A673 (cell line): ENCODE data around the gene ERO1A. TPM values are rescaled to one million over a fixed set of nuclear protein-coding genes. Genes with fewer than 3 reads are reported as not detected.

Experiments used
- BruUV-seq: library from RNA; stranded (reverse); fragments of 400-500 nt; replicated peaks from 2 replicates; lab custom pipeline; 2021; lab: Mats Ljungman, UMichigan
- CTCF ChIA-PET: fragments of 300-600 bp; sonication (Branson Sonifier 250); formaldehyde crosslinking; loops from one replicate; lab custom pipeline; 2022; ENCODE audit warnings: antibody characterized with exemption; lab: Charles Lee
- POLR2A ChIA-PET: fragments of 300-600 bp; sonication (Branson Sonifier 250); formaldehyde crosslinking; loops from one replicate; lab custom pipeline; 2022; ENCODE audit warnings: antibody characterized with exemption; ENCODE audit not compliant: low non-redundant PET; lab: Charles Lee
- DNase-seq: peaks from one replicate; pipeline ENCODE4 v3.0.0-alpha.2; 2015; ENCODE audit warnings: low spot score
- H3K27ac ChIP-seq: fragments of 200-600 bp; sonication (generic); 2 replicates; pipeline ENCODE4 v1.5.1; 2016; ENCODE audit warnings: mixed run types, low read depth, mild to moderate bottlenecking, mixed read lengths, antibody characterized with exemption, low read length; ENCODE audit not compliant: poor library complexity, severe bottlenecking
- H3K27me3 ChIP-seq: fragments of 200-600 bp; sonication (generic); replicated peaks from 2 replicates; pipeline ENCODE4 v1.6.1; 2017; ENCODE audit warnings: mixed run types, low read depth, mild to moderate bottlenecking, mixed read lengths, antibody characterized with exemption, low read length; ENCODE audit not compliant: insufficient read depth, poor library complexity
- H3K36me3 ChIP-seq: fragments of 200-600 bp; sonication (generic); 2 replicates; pipeline ENCODE4 v1.6.1; 2016; ENCODE audit warnings: mixed run types, mild to moderate bottlenecking, mixed read lengths, antibody characterized with exemption, low read length; ENCODE audit not compliant: insufficient read depth, poor library complexity, severe bottlenecking
- H3K4me1 ChIP-seq: fragments of 200-600 bp; sonication (generic); 2 replicates; pipeline ENCODE4 v1.6.1; 2017; ENCODE audit warnings: mixed run types, mild to moderate bottlenecking, mixed read lengths, antibody characterized with exemption, low read length; ENCODE audit not compliant: insufficient read depth, poor library complexity, severe bottlenecking
- H3K4me3 ChIP-seq: fragments of 200-600 bp; sonication (generic); 2 replicates; pipeline ENCODE4 v1.5.1; 2016; ENCODE audit warnings: low read depth, mixed run types, mild to moderate bottlenecking, mixed read lengths, low read length; ENCODE audit not compliant: poor library complexity, severe bottlenecking
- H3K9me3 ChIP-seq: fragments of 200-600 bp; sonication (generic); 2 replicates; pipeline ENCODE4 v1.6.1; 2016; ENCODE audit warnings: mixed run types, low read depth, mild to moderate bottlenecking, mixed read lengths, antibody characterized with exemption, low read length; ENCODE audit not compliant: poor library complexity, severe bottlenecking
- EZH2 ChIP-seq: fragments of 200-600 bp; sonication (generic); IDR thresholded peaks from 2 replicates; pipeline ENCODE4 v1.6.1; 2017; ENCODE audit warnings: borderline replicate concordance, low read depth, mild to moderate bottlenecking, mixed read lengths, antibody characterized with exemption, low read length; ENCODE audit not compliant: poor library complexity, severe bottlenecking
- intact Hi-C: fragments of 100-400 bp; cut with micrococcal nuclease; formaldehyde crosslinking; loops from one replicate; pipeline ENCODE4 v1.10.0; 2022; ENCODE audit not compliant: unreplicated experiment
- total RNA-seq: library from RNA; stranded (reverse); gene quantifications from 2 replicates; pipeline ENCODE4 v1.2.3, GENCODE V29; 2021
- TF ChIP-seq, protein P1 (sequence below): fragments of 300-800, 200-600 bp; sonication (generic); conservative IDR thresholded peaks from 2 replicates; pipeline ENCODE4 v1.5.1; 2017; ENCODE audit warnings: low read depth, mild to moderate bottlenecking, antibody characterized with exemption, low read length, moderate library complexity, mixed read lengths

ERO1A gene
- total RNA-seq, 1 experiment from 2014 or later = 52.1 TPM

DNA sequence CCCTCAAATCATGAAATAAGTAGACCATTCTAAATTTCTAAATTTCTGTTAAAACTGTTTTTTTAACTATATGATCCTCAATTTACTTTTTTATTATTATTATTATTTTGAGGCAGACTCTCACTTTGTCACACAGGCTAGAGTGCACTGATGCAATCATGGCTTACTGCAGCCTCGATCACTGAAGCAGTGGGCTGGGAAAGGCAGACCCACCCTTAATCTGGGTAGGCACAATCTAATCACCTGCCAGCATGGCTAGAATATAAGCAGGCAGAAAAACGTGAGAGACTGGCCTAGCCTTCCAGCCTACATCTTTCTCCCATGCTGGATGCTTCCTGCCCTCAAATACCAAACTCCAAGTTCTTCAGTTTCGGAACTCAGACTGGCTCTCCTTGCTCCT, 2.3 kb downstream of the ERO1A start:
- H3K36me3 ChIP-seq = no peaks in the 10 kb centered on the region
- ChIA-PET POLR2A (no interaction called here), CTCF (no interaction called here)
- intact Hi-C loops = loop anchor here (5.0 kb wide), 1 partner anchor 141 kb away; the partner anchor contains the start of genes GPR137C and TXNDC16
- H3K4me1 ChIP-seq = peaks cover 26% of the 10 kb centered on the region
- no TSS peak for BruUV-seq
- H3K9me3 ChIP-seq = no peaks in the 10 kb centered on the region
- no peak for TF ChIP-seq EZH2
- TF ChIP-seq, protein P1, sequence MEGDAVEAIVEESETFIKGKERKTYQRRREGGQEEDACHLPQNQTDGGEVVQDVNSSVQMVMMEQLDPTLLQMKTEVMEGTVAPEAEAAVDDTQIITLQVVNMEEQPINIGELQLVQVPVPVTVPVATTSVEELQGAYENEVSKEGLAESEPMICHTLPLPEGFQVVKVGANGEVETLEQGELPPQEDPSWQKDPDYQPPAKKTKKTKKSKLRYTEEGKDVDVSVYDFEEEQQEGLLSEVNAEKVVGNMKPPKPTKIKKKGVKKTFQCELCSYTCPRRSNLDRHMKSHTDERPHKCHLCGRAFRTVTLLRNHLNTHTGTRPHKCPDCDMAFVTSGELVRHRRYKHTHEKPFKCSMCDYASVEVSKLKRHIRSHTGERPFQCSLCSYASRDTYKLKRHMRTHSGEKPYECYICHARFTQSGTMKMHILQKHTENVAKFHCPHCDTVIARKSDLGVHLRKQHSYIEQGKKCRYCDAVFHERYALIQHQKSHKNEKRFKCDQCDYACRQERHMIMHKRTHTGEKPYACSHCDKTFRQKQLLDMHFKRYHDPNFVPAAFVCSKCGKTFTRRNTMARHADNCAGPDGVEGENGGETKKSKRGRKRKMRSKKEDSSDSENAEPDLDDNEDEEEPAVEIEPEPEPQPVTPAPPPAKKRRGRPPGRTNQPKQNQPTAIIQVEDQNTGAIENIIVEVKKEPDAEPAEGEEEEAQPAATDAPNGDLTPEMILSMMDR = no peak
- H3K27ac ChIP-seq = no peak overlapping the region
- no peak overlapping the region for H3K4me3 ChIP-seq
- H3K27me3 ChIP-seq = no peaks in the 10 kb centered on the region
- no peak for DNase-seq

GRCh38 chr14:52692248-52692962, 3.0 kb downstream of the ERO1A start:
- no peaks in the 10 kb centered on the region for H3K36me3 ChIP-seq
- H3K9me3 ChIP-seq = no peaks in the 10 kb centered on the region
- CTCF ChIA-PET = no interaction called here
- TF ChIP-seq, protein P1 = no peak
- no peak for TF ChIP-seq EZH2
- POLR2A ChIA-PET = no interaction called here
- intact Hi-C loops = loop anchor here (5.0 kb wide), 1 partner anchor 140 kb away; the partner anchor contains the start of genes GPR137C and TXNDC16
- peaks cover 26% of the 10 kb centered on the region for H3K4me1 ChIP-seq
- no peak for DNase-seq
- no peaks in the 10 kb centered on the region for H3K27me3 ChIP-seq
- H3K4me3 ChIP-seq = no peak overlapping the region
- H3K27ac ChIP-seq = no peak overlapping the region
- BruUV-seq = no TSS peak

DNA sequence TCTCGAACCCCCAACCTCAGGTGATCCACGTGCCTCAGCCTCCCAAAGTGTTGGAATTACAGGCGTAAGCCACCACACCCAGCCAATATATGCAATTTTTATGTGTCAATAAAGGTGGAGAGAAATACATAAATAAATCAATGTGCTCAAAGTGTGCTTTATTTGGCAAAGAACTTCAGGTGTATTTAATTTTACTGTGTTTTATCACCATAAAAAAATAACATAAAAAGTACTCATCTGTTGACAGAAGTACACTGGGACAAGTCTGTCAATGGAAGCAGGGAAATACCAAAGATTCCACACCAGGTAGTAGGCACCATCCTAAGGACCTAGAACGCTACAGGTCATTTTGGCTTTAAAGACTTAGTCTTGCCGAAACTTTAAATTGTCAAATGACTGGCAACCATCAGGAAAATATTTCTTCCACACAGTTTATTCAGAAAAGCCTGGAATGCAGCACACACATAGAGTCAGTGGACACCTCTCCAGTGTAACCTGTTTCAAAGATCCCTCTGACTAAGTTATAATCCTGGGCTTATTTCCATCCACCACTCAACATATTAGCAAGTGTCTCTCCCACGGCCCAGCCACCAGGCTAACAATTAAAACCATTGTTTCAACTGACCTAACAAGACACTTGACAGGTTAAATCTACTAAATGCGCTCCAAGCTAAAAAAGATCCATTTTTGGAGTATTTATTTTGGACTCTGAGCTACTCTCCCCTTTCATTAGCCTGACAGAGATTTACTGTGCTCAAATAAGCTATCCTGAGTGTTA, 4.2 kb downstream of the ERO1A start:
- Histone ChIP-seq H3K9me3 (no peaks in the 10 kb centered on the region), H3K4me3 (no peak overlapping the region), H3K4me1 (peaks cover 25% of the 10 kb centered on the region), H3K36me3 (no peaks in the 10 kb centered on the region), H3K27ac (no peak overlapping the region), H3K27me3 (no peaks in the 10 kb centered on the region)
- ChIA-PET POLR2A (no interaction called here), CTCF (no interaction called here)
- no TSS peak for BruUV-seq
- no peak for DNase-seq
- TF ChIP-seq EZH2 = no peak
- TF ChIP-seq, protein P1 = no peak
- intact Hi-C loops = loop anchor here (5.0 kb wide), 1 partner anchor 139 kb away; the partner anchor contains the start of genes GPR137C and TXNDC16
